Measurements from ENCODE around the gene HYAL4. TPM values are rescaled to one million over a fixed set of nuclear protein-coding genes. Genes with fewer than 3 reads are reported as not detected.

The HYAL4 gene, protein sequence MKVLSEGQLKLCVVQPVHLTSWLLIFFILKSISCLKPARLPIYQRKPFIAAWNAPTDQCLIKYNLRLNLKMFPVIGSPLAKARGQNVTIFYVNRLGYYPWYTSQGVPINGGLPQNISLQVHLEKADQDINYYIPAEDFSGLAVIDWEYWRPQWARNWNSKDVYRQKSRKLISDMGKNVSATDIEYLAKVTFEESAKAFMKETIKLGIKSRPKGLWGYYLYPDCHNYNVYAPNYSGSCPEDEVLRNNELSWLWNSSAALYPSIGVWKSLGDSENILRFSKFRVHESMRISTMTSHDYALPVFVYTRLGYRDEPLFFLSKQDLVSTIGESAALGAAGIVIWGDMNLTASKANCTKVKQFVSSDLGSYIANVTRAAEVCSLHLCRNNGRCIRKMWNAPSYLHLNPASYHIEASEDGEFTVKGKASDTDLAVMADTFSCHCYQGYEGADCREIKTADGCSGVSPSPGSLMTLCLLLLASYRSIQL
- polyA plus RNA-seq (2013, experiment 1 of 2): not detected
- polyA plus RNA-seq (2013, experiment 2 of 2): not detected

DNA sequence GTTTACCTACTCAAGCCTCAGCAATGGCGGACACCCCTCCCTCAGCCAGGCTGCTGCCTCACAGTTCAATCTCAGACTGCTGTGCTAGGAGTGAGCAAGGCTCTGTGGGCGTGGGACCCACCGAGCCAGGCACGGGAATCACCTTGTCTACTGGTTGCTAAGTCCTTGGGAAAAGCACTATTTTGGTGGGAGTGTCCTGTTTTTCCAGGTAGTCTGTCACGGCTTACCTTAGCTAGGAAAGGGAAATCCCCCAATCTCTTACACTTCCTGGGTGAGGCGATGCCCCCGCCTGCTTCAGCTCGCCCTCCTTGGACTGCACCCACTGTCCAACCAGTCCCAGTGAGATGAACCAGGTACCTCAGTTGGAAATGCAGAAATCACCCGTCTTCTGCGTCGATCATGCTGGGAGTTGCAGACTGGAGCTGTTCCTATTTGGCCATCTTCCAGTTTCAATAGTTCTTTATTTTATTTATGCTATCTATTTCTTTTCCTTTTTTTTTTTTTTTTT lies at the start of gene HYAL4:
Gene HYAL4 (plus strand): TSS at position 458 of the 508 bp plus-strand sequence. CDS start 23,105 bp downstream, outside the sequence.
- Histone ChIP-seq H3K9me3 (replicated peaks in 1 of 2; ENCODE audit: control insufficient read depth in 2 of 2, insufficient read depth in 1 of 2, low read depth in 1 of 2, low read length in 2 of 2) (no peaks in the 10 kb centered on the region), H3K23ac (ENCODE audit: low read depth, low read length, poor library complexity) (no peak within 1 kb of the TSS), H4K91ac (ENCODE audit: low read depth, low read length, poor library complexity) (no peak within 1 kb of the TSS), H2BK15ac (ENCODE audit: low read length) (no peak within 1 kb of the TSS), H2AK5ac (ENCODE audit: low read depth, low read length) (no peak within 1 kb of the TSS), H3K18ac (ENCODE audit: low read length) (no peak within 1 kb of the TSS), H3K4me2 (ENCODE audit: insufficient read depth, low read length, poor library complexity, severe bottlenecking) (no peak within 1 kb of the TSS), H4K8ac (ENCODE audit: low read depth, low read length) (no peak within 1 kb of the TSS), H3K79me1 (ENCODE audit: low read depth, low read length) (no peaks in the 10 kb centered on the region), H3K27ac (replicated peaks; ENCODE audit: low read length) (no peak within 1 kb of the TSS), H2BK5ac (ENCODE audit: low read length) (no peak within 1 kb of the TSS), H3K4me1 (ENCODE audit: control insufficient read depth in 2 of 2, insufficient read depth in 1 of 2, low read depth in 1 of 2, low read length in 2 of 2) (no peaks in the 10 kb centered on the region), H2AFZ (ENCODE audit: low read length) (no peak within 1 kb of the TSS), H3K27me3 (ENCODE audit: control insufficient read depth in 3 of 3, insufficient read depth in 3 of 3, low read depth in 1 of 3, low read length in 3 of 3) (no peaks in the 10 kb centered on the region), H2BK120ac (ENCODE audit: low read depth, low read length) (no peak within 1 kb of the TSS), H3K4me3 (ENCODE audit: low read length in 2 of 2) (no peak within 1 kb of the TSS), H3K4ac (ENCODE audit: low read length) (no peak within 1 kb of the TSS), H3K36me3 (replicated peaks in 1 of 2; ENCODE audit: control insufficient read depth in 2 of 2, insufficient read depth in 2 of 2, low read length in 2 of 2) (no peaks in the 10 kb centered on the region), H2BK12ac (ENCODE audit: low read length) (no peak within 1 kb of the TSS), H3K14ac (ENCODE audit: low read length) (no peak within 1 kb of the TSS), H3K9ac (ENCODE audit: low read depth, low read length, poor library complexity) (no peak within 1 kb of the TSS)
- no CpG with 5 or more reads among the region's 11 CpGs for WGBS, 2 donors (ENCODE audit: extremely low coverage in 2 of 2, insufficient read length in 2 of 2, insufficient replicate concordance in 1 of 2)
- no peak for DNase-seq (ENCODE audit: low spot score)

DNA sequence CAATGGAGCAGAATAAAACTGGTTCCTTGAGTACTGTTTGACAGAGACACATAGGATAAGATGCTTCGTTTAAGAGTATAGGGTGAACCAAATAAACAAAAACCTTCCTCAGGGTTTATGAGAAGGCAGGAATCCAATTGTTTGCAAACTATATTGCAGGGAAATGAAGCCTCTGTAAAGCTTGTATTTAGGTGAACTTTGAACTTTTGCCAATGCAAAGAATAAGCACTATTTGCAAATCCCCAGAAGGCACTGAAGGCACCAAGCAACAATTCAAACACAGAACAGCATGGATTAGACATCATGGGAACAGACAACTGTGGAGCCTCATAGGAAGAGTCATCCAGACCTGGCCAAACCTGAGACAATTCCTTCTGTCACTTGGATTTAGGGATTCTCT lies 49.1 kb upstream of the HYAL4 start:
- Histone ChIP-seq H3K36me3 (replicated peaks in 1 of 2; ENCODE audit: control insufficient read depth in 2 of 2, insufficient read depth in 2 of 2, low read length in 2 of 2) (no peaks in the 10 kb centered on the region), H3K4me3 (ENCODE audit: low read length in 2 of 2) (no peak overlapping the region), H2BK15ac (ENCODE audit: low read length) (no peak overlapping the region), H2BK5ac (ENCODE audit: low read length) (no peak overlapping the region), H3K9ac (ENCODE audit: low read depth, low read length, poor library complexity) (no peak overlapping the region), H3K14ac (ENCODE audit: low read length) (no peak overlapping the region), H2AK5ac (ENCODE audit: low read depth, low read length) (no peak overlapping the region), H4K8ac (ENCODE audit: low read depth, low read length) (no peak overlapping the region), H3K27ac (replicated peaks; ENCODE audit: low read length) (no peak overlapping the region), H3K27me3 (ENCODE audit: control insufficient read depth in 3 of 3, insufficient read depth in 3 of 3, low read depth in 1 of 3, low read length in 3 of 3) (peaks cover 0 to 7% (median 0%) of the 10 kb centered on the region in 3 experiments), H3K4me1 (ENCODE audit: control insufficient read depth in 2 of 2, insufficient read depth in 1 of 2, low read depth in 1 of 2, low read length in 2 of 2) (no peaks in the 10 kb centered on the region), H2BK12ac (ENCODE audit: low read length) (no peak overlapping the region), H3K23ac (ENCODE audit: low read depth, low read length, poor library complexity) (no peak overlapping the region), H3K18ac (ENCODE audit: low read length) (no peak overlapping the region), H4K91ac (ENCODE audit: low read depth, low read length, poor library complexity) (no peak overlapping the region), H2AFZ (ENCODE audit: low read length) (no peak overlapping the region), H3K79me1 (ENCODE audit: low read depth, low read length) (no peaks in the 10 kb centered on the region), H3K4me2 (ENCODE audit: insufficient read depth, low read length, poor library complexity, severe bottlenecking) (no peak overlapping the region), H3K9me3 (replicated peaks in 1 of 2; ENCODE audit: control insufficient read depth in 2 of 2, insufficient read depth in 1 of 2, low read depth in 1 of 2, low read length in 2 of 2) (no peaks in the 10 kb centered on the region), H2BK120ac (ENCODE audit: low read depth, low read length) (no peak overlapping the region), H3K4ac (ENCODE audit: low read length) (no peak overlapping the region)
- no peak for DNase-seq (ENCODE audit: low spot score)
- no CpG with 5 or more reads among the region's 1 CpG for WGBS, 2 donors (ENCODE audit: extremely low coverage in 2 of 2, insufficient read length in 2 of 2, insufficient replicate concordance in 1 of 2)

DNA sequence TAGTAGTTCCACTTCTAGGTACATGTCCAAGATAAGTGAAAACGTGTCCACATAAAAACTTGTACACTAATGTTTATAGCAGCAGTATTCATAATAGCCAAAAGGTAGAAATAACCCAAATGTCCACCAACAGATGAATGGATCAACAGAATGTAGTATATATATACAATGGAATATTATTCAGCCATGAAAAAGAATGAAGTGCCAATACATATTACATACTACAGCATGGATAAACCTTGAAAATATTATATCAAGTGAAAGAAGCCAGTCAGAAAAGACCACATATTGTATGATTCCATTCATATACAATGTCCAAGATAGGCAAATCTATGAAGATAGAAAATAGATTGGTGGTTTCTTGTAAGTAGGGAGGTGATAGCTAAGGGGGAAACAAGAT lies 48.4 kb upstream of the HYAL4 start:
- no CpG with 5 or more reads among the region's 1 CpG for WGBS, 2 donors (ENCODE audit: extremely low coverage in 2 of 2, insufficient read length in 2 of 2, insufficient replicate concordance in 1 of 2)

More for the DNA sequence above, 48.4 kb upstream of the HYAL4 start:
- no peak overlapping the region for H2BK15ac ChIP-seq (ENCODE audit: low read length)
- no peak overlapping the region for H2BK12ac ChIP-seq (ENCODE audit: low read length)
- H2BK120ac ChIP-seq (ENCODE audit: low read depth, low read length): no peak overlapping the region
- no peak overlapping the region for H2BK5ac ChIP-seq (ENCODE audit: low read length)
- H3K14ac ChIP-seq (ENCODE audit: low read length): no peak overlapping the region
- H3K18ac ChIP-seq (ENCODE audit: low read length): no peak overlapping the region
- no peak for DNase-seq (ENCODE audit: low spot score)
- H3K36me3 ChIP-seq (replicated peaks in 1 of 2; ENCODE audit: control insufficient read depth in 2 of 2, insufficient read depth in 2 of 2, low read length in 2 of 2): no peaks in the 10 kb centered on the region
- H2AK5ac ChIP-seq (ENCODE audit: low read depth, low read length): no peak overlapping the region
- no peaks in the 10 kb centered on the region for H3K4me1 ChIP-seq (ENCODE audit: control insufficient read depth in 2 of 2, insufficient read depth in 1 of 2, low read depth in 1 of 2, low read length in 2 of 2)
- no peak overlapping the region for H3K23ac ChIP-seq (ENCODE audit: low read depth, low read length, poor library complexity)
- no peak overlapping the region for H3K9ac ChIP-seq (ENCODE audit: low read depth, low read length, poor library complexity)
- H3K79me1 ChIP-seq (ENCODE audit: low read depth, low read length): no peaks in the 10 kb centered on the region
- H3K4me2 ChIP-seq (ENCODE audit: insufficient read depth, low read length, poor library complexity, severe bottlenecking): no peak overlapping the region
- H3K4me3 ChIP-seq (ENCODE audit: low read length in 2 of 2): no peak overlapping the region
- H3K27me3 ChIP-seq (ENCODE audit: control insufficient read depth in 3 of 3, insufficient read depth in 3 of 3, low read depth in 1 of 3, low read length in 3 of 3): peaks cover 0 to 7% (median 0%) of the 10 kb centered on the region in 3 experiments
- H3K27ac ChIP-seq (replicated peaks; ENCODE audit: low read length): no peak overlapping the region
- no peak overlapping the region for H4K8ac ChIP-seq (ENCODE audit: low read depth, low read length)
- no peaks in the 10 kb centered on the region for H3K9me3 ChIP-seq (replicated peaks in 1 of 2; ENCODE audit: control insufficient read depth in 2 of 2, insufficient read depth in 1 of 2, low read depth in 1 of 2, low read length in 2 of 2)
- no peak overlapping the region for H4K91ac ChIP-seq (ENCODE audit: low read depth, low read length, poor library complexity)
- no peak overlapping the region for H3K4ac ChIP-seq (ENCODE audit: low read length)
- no peak overlapping the region for H2AFZ ChIP-seq (ENCODE audit: low read length)

Data from neuronal stem cell (in vitro differentiated cells).